Amygdala (tissue), 56 donors: ENCODE data around the gene SUSD2.
"Not testable (repeated sequence)": the region's sequence is repeated elsewhere in the genome, so short reads cannot be mapped to it uniquely, and the experiment has no call there.

Source experiments
- DNase-seq, 56 donors: peaks; one replicate each; lab custom pipeline; 2025; lab: John Stamatoyannopoulos, UW

Gene SUSD2

DNA sequence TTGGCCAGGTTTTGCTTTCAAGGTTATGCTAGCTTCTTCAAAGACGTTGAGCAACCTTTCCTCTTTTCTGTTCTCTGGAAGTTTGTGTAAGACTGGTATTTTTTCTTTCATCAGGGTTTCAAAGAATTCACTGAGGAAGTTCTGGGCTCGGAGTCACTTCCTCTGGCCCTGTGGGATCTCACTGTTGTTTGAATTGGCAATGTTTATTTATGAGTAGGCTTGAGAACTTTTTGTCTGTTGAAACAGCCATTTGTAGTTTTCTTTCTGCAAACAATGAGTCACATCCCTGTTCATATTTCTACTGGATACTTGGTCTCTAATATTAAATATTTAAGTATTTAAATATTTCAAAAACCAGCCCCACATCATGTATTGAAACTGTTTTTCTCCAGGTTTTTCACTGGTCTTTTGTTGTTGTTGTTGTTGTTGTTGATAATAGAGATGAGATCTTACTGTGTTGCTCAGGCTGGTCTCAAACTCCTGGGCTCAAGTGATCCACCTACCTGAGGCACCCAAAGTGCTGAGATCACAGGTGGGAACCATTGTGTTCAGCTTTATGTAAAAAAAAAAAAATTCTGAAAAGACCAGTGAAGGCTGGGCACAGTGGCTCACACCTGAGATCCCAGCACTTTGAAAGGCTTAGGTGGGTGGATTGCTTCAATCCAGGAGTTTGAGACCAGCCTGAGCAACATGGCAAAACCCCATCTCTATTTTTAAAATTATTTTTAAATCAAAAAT, 26.9 kb downstream of the SUSD2 start:
- DNase-seq, result peak in 3 of 56 donors; percentile 4 to 6 (median 5)

- DNase-seq, result no peak
Measured at GRCh38 chr22:24209016-24209415, 27.7 kb downstream of the SUSD2 start.

DNA sequence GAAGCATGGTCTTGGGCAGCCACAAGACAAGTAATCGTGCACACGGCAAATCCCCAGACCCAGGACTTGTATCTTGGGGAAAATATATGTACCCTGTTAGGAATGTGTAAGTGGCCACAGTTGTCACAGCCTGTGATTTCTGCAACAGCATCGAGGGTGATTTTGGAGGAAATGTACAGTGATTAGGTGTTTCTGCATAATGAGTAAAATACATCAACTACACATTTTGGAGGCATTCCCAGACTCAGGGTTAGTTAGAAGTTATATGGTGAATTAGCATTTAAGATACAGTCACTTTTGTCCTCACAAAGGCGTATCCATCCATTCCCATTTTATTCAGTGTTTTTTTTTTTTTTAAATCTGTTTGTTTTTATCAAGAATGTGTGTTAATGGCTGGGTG, 28.4 kb downstream of the SUSD2 start:
- no peak for DNase-seq

- not testable (repeated sequence) for DNase-seq
Measured at GRCh38 chr22:24210409-24210808, 29.1 kb downstream of the SUSD2 start.

DNA sequence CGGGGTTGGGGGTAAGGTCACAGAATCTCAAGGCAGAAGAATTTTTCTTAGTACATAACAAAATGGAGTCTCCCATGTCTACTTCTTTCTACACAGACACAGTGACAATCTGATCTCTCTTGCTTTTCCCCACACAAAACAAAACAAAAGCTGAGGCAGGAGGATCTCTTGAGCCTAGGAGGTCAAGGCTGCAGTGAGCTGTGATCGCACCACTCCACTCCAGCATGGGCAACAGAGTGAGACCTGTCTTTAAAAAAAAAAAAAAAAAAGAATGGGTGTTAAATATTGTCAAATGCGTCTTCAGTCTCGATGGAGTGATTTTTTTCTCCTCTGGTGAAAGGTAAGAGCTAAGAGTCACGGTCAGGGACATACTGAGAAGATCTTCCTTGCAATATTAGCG, 30.4 kb downstream of the SUSD2 start:
- not testable (repeated sequence) for DNase-seq

- not testable (repeated sequence) for DNase-seq
Measured at GRCh38 chr22:24213111-24213510, 31.8 kb downstream of the SUSD2 start.

- DNase-seq, result no peak
Measured at GRCh38 chr22:24214467-24215285, 33.4 kb downstream of the SUSD2 start.

DNA sequence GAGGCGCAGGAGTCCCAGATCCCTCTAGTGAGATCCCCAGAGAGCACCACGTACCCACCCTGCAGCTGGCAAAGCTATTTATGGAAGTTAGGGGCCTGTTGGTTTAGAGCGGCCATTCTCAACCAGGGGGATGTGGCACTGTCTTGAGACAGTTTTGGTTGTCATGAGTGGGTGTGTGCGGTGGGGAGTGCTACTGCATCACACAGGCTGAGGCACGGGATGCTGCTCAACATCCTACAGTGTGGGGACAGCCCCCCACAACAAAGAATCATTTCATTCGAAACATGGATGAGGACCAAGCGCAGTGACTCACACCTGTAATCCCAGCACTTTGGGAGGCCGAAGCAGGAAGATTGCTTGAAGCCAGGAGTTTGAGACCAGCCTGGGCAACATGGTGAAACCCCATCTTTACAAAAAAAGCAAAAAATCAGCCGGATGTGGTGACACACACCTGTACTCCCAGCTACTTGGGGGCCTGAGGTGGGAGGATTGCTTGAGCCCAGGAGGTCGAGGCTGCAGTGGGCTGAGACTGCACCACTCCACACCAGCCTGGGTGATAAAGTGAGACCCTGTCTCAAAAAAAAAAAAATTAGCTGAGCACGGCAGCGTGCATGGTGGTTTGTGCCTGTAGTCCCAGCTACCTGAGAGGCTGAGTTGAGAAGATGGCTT, 35.4 kb downstream of the SUSD2 start:
- no peak for DNase-seq

DNA sequence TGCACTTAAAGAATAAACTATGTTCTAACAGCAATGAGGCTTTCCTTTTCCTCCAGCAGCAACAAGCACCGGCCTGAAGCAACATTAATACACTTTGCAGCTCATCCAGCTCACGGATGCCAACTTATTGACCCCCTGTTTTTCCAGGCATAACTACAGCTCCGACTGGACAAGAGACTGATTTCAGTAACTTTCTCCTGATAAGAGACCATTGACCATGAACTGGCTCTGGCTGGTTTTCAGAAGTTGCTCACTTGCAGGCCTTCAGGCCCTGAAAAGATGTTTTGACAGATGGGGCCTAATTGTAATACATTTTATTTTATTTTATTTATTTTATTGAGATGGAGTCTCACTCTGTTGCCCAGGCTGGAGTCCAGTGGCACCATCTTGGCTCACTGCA, 36.1 kb downstream of the SUSD2 start:
- no peak for DNase-seq

GRCh38 chr22:24219750-24220149, 38.5 kb downstream of the SUSD2 start:
- DNase-seq, result no peak

- no peak for DNase-seq
Measured at GRCh38 chr22:24224468-24224867, 43.2 kb downstream of the SUSD2 start.

DNA sequence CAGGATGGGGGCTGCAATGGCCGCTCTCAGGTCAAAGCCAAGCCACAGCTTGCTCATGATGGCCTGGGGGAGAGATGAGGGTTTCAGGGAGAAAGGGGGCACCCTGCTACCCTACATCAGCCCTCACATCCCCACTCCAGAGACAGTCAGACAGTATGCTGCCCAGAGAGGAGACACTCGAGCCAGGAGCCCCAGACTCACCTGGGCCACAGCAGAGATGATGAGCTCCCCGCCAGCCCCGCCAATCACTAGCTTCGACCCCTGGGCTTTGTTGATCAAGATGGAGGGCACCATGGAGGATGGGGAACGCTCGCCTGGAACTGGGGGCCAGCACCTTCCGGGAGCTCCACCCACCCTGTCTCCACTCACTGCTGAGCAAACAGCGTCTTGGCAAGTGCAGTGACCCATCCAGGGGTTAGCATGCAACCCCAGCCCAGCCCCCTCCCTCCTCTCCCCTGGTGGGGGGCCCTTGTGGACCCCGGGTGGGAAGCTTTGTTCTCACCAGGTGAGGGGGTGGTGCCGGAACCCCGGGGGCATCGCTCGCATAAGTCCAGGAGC, 43.8 kb downstream of the SUSD2 start:
- DNase-seq, result no peak

DNA sequence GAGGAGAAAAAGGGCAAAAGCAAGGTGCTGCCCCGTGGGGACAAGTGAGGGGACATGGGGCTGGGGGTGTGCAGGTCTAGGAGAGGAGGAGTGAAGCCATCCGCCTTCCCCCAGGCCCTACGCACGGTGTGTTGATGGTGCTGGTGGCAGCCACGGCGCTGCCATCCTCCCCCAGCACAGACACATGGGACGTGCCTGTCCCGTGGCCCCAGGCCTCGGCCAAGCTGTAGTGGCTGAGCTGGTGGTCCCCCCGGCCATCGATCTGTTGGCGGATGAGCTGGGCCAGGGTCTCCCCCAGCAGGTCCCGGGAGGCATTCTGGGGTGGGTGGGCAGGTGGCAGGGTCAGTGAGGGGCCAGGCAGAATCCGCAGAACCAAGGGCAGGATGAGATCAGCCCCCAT, 44.7 kb downstream of the SUSD2 start:
- DNase-seq, result no peak

- peak in 3 of 56 donors; percentile 0 to 18 (median 15) for DNase-seq
Measured at GRCh38 chr22:24230911-24231656, 49.8 kb downstream of the SUSD2 start.

GRCh38 chr22:24231706-24232105, 50.4 kb downstream of the SUSD2 start:
- no peak for DNase-seq

GRCh38 chr22:24232124-24232523, 50.8 kb downstream of the SUSD2 start:
- no peak for DNase-seq

DNA sequence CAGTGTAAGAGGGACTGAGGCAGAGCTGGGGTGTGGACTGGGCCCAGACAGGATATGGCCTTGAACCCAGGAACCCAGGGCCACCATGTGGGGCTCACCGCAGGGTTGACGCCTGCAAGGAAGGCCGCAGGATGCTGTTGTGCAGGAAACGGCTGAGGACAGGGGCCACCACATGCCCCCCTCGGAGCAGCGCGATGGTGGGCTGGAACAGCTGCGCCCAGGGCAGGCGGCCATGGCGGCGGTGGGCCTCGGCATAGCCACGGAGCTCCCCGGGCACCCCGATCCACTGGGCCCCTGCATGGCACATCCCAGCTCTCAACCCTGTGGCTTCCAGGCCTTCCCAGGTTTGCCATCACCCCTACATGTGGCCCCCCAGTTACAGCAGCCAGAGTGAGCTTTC, 51.4 kb downstream of the SUSD2 start:
- no peak for DNase-seq

DNA sequence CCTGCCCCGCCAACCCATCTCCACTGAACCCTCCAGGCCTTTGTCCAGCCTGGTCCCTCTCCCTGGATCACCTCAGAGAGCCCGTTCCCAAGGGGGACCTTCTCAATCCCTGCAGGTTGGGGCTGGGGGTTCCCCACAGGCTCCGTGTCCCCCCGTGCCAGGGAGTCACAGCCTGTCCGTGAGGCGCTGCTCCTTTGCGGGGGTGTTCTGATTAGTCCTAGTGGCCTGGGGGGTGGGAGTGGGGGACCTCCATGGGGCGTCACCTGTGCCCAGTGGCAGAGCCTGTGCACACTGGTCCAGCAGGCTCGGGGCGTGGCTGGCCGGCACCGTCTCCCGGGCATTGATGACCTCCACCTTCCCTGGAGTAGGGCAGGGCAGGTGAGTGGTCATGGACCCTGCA, 51.9 kb downstream of the SUSD2 start:
- no peak for DNase-seq

GRCh38 chr22:24233816-24234215, 52.5 kb downstream of the SUSD2 start:
- DNase-seq, result no peak

DNA sequence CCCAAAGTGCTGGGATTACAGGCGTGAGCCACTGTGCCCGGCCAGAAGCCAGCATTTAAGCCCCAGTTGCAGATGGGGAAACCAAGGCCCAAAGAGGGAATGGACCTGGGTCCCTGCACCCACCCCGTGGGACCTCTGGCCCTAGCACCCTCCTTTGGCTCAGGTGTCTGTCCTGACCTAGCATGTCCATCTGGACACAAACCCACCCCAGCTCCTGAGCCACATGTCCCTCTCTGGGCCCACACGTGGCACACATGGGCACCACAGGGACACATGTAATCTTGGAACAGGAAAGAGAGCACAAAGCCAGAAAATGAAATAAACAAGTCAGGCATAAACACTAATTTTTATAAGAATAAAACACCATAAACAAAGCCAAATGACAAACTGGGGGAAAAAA, 54.0 kb downstream of the SUSD2 start:
- DNase-seq, result no peak
